GM18858 (cell line): ENCODE measurements around the gene MAN2A1.
A peak's percentile ranks its signal among the peaks of the same experiment; 100 is the strongest.
"Not testable (repeated sequence)": the region's sequence is repeated elsewhere in the genome, so short reads cannot be mapped to it uniquely, and the experiment has no call there.

Source experiments
- ATAC-seq: cut with Tn5 transposase; IDR thresholded peaks from one replicate; pipeline ENCODE4 v1.9.1; 2021; ENCODE audit not compliant: unreplicated experiment

Gene MAN2A1

GRCh38 chr5:109857405-109858031, 167.8 kb downstream of the MAN2A1 start:
- no peak for ATAC-seq

GRCh38 chr5:109859537-109859936, 169.8 kb downstream of the MAN2A1 start:
- ATAC-seq: no peak

GRCh38 chr5:109862301-109862700, 172.6 kb downstream of the MAN2A1 start:
- ATAC-seq: no peak

- ATAC-seq: peak; percentile 57
Observed at GRCh38 chr5:109863752-109864151, 174.0 kb downstream of the MAN2A1 start.

GRCh38 chr5:109865637-109866036, 175.9 kb downstream of the MAN2A1 start:
- ATAC-seq: no peak

- ATAC-seq: no peak
Observed at GRCh38 chr5:109866051-109866450, 176.3 kb downstream of the MAN2A1 start.

- ATAC-seq: no peak
Observed at GRCh38 chr5:109868737-109869136, 179.0 kb downstream of the MAN2A1 start.

GRCh38 chr5:109873687-109874086, 184.0 kb downstream of the MAN2A1 start:
- no peak for ATAC-seq

- ATAC-seq: no peak
Observed at GRCh38 chr5:109874108-109874507, 184.4 kb downstream of the MAN2A1 start.

- ATAC-seq: no peak
Observed at GRCh38 chr5:109876030-109876725, 186.5 kb downstream of the MAN2A1 start.

- ATAC-seq: no peak
Observed at GRCh38 chr5:109876941-109877669, 187.4 kb downstream of the MAN2A1 start.

- ATAC-seq: no peak
Observed at GRCh38 chr5:109877670-109878045, 187.9 kb downstream of the MAN2A1 start.

- no peak for ATAC-seq
Observed at GRCh38 chr5:109878887-109879286, 189.2 kb downstream of the MAN2A1 start.

GRCh38 chr5:109880907-109881685, 191.4 kb downstream of the MAN2A1 start:
- ATAC-seq: no peak

GRCh38 chr5:109882546-109882945, 192.8 kb downstream of the MAN2A1 start:
- ATAC-seq: no peak

- no peak for ATAC-seq
Observed at GRCh38 chr5:109884676-109885075, 194.9 kb downstream of the MAN2A1 start.

- no peak for ATAC-seq
Observed at GRCh38 chr5:109885205-109885604, 195.5 kb downstream of the MAN2A1 start.

GRCh38 chr5:109888989-109889388, 199.3 kb downstream of the MAN2A1 start:
- no peak for ATAC-seq

- ATAC-seq: not testable (repeated sequence)
Observed at GRCh38 chr5:109893271-109893670, 203.5 kb downstream of the MAN2A1 start.

- ATAC-seq: no peak
Observed at GRCh38 chr5:109898269-109899162, 208.8 kb downstream of the MAN2A1 start.
